DMS79 (cell line): ENCODE data around the gene CASZ1.

Experiments
- DNase-seq: peaks from one replicate; lab custom pipeline; 2025; lab: John Stamatoyannopoulos, UW

The CASZ1 gene

GRCh38 chr1:10821388-10821787, 24.9 kb upstream of the CASZ1 start:
- no peak for DNase-seq

GRCh38 chr1:10820422-10820821, 24.0 kb upstream of the CASZ1 start:
- no peak for DNase-seq

DNA sequence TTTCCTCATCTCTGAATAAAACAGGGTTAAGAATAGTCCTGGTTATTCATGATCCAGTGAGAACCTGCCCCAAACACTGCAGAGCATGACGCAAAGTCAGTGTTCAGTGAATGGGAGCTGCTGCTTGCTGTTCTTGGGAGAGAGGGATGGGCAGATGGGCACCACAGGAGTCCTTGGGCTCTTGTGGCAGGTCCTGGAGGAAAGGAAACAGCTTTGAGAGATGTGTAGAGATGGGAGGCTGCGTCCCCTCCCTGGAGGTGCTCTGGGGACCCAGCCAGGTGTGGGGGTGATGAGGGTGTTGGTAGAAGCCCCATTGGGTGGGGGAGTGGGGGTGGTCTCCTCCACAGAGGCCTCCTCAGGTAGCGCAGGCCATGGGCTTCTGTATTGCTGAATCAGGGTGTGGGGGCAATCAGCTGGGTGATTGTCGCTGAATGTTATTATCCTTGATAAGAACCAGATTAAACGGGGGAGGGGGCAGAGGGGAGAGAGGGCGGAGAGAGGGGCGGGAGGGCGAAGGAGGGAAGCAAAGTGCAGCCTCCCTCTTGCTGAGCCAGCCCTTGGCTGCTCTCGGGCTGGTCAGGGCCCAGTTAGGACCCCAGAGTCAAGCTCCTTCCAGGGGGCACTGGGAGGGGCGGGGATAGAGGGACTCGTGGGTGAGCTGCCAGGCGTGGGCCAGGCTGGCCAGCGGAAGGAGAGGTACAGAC, 22.9 kb upstream of the CASZ1 start:
- no peak for DNase-seq

GRCh38 chr1:10818262-10819197, 22.1 kb upstream of the CASZ1 start:
- no peak for DNase-seq

DNA sequence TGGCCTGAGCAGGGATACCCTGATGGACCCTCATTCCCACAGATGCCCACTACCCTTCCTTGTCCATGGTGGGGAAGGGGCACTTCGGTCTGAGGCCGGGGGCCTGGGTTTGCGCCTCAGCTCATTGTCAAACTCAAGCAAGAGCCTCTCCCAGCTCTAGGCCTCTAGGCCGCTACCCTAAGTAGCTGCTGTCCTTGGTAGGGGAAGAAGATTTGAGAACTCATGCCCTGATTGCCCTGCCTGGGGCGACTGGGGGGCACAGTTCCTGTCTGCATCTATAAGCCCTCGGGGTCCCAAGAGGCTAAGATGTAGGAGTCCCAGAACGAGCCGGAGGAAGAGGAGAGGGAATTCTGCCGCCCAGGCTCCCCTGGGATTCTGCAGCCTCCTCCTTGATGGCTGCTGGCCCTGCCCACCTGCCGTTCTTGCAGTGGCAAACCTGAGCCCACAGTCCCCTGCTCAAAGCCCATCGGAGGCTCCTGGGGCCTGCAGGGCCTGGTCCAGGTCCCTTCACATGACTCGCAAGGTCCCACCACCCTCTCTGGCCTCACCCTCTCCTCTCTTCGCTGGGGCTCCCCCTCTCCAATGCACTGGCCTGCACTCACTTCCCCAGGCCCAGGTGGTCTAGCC, 20.4 kb upstream of the CASZ1 start:
- DNase-seq: no peak

DNA sequence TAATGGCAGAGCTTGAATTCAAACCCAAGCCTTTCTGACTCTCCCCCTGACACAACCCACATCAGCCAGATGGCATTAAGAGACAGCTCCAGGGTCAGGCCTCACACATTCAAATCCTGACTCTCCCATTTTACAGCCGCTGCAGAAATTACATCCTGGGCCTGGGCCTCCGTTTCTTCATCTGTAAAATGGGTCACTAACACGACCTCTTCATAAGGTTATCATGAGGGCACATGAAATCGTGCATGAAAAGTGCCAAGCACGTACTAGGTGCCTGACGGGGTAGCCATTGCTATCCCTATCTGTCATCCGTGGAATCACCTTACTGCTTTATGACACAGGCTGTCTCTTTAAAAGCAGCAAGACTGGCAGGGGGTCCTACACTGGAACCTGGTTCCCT, 19.8 kb upstream of the CASZ1 start:
- no peak for DNase-seq

- no peak for DNase-seq
Measured at GRCh38 chr1:10815858-10816195, 19.4 kb upstream of the CASZ1 start.

GRCh38 chr1:10814976-10815857, 18.8 kb upstream of the CASZ1 start:
- no peak for DNase-seq

DNA sequence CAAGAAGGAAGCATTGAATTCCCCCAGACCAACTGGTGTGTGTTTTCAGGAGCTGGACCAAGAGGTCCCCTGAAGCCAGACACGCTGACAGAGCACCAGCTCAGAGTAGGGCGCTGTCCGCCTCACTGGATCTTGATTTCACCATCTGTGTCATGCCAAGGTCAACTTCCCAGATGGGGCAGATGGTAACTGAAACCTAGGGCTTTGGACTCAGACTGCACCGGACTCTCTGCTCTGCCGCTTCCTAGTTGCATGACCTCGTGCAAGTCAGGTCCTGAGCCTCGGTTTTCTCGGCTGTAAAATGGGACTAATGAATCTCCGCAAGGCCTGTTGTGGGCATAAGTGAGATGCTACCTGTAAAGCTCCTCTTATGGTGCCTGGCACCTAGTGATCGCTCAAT, 17.9 kb upstream of the CASZ1 start:
- no peak for DNase-seq

DNA sequence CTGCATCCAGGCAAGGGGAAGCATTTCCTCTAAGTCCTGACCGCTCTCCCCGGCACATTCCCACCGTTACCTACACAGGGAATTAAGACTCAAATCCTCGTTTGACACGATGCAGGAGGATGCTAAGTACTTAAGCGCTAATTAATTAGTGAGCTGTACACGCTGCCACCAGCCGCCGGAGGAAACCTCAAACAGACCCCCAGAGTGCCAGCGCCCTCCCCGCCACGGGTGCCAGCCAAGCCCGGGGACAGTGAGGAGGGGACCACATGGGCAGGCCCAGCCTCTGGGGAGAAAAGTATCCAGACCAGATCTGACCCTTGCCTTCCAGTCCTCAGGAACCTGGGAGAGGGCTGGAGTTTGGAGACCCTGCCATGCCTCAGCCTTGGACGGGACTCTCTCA, 17.4 kb upstream of the CASZ1 start:
- DNase-seq: no peak

DNA sequence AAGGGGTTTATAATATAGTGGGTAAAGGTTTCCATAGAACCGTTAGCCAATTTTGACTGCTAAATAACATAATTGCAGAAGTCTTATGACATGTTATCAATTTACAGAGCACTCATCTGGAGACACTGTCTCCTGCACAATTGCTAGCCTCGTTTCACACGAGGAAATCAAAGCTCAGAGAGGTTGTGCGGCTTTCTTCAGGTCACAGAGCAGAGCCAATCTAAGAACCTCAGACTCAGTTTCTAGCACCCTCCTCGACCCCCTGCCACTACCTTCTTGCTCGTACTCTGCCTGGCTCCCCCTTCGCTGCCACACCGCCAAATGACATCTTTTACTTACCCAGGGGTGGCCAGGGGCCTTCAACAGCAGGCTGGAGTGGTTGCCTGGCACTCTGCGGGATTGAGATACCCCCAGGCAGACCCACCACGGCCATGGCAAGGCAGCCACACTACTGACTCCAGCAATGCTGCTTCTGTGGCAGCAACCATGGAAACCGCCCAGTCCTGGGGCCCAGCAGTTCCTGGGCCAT, 16.0 kb upstream of the CASZ1 start:
- no peak for DNase-seq

- DNase-seq: no peak
Measured at GRCh38 chr1:10808441-10808840, 12.0 kb upstream of the CASZ1 start.

GRCh38 chr1:10806966-10807365, 10.5 kb upstream of the CASZ1 start:
- DNase-seq: no peak

DNA sequence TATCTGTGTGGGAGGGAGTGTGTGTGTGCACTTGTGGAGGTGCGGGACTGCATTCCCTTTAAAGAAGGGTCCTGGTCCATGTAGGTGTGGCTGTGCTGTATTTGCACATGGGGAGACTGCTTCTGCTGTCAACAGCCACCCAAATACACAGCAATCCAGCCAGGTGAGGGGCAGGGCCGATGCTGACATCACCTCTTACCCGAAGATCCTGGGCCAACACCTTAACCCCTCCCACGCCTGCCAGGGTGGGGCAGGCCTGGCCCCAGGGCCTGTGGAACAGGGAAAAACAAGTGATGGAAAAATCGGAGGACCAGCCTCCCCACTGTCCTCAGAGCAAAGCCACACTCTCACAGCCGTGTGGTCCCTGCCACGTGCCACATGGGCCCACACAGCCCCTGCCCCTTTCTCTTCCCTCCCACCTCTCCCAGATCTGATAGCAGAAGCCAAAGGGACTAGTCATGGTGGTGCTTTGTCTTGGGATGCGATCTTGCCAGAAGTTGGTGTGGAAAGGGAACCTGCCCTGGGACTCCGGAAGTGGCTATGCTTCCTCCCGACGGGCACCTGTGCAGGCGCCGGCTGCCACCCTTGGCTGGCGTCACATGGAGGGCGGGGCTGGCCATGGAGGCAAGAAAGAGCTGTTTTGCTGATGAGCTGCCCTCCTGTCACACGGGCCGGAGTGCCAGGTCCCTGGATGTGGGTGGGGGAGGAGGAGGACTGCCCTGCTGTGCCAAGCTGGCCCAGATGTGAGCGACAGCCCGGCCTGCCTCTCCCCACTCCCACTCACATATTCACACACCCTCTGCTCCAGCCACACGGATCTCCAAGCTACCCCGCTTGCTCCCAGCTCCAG, 7.8 kb upstream of the CASZ1 start:
- DNase-seq: no peak

DNA sequence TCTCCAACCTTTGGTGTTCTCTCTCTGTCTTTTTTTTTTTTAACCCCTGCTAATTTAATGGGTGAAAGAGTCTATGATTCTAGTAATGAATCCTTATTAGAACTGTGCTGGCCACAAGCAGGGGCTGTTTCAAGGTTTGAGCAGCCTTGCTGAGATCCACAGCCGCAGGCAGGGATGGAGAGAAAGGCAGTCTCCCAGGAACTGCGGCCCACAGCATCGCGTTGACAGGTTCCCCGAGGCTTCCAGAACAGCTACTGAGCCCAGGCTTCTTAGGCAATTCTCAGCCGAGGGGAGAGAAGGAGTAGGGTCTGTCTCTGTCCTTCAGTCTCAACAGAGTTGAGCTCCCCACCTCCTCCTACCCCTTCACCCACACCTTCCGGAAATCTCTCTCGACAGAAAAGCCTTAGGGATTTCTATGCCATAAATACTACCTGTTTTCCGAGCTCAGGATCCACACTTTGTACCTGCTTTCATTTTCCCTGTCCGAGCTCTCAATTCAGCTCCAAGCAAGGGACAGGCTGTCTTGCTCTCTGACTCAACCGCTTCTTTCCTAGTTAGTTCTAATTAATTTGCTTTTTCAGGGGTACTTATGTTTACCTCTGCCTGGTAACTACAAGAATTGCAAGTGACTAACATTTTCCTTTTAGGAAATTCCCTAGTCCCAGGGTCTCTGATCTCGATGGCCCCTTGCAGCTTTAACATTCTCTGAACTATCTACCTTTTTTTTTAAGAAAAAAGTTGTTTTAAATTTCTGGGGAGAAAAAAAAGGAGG, 6.7 kb upstream of the CASZ1 start:
- no peak for DNase-seq

DNA sequence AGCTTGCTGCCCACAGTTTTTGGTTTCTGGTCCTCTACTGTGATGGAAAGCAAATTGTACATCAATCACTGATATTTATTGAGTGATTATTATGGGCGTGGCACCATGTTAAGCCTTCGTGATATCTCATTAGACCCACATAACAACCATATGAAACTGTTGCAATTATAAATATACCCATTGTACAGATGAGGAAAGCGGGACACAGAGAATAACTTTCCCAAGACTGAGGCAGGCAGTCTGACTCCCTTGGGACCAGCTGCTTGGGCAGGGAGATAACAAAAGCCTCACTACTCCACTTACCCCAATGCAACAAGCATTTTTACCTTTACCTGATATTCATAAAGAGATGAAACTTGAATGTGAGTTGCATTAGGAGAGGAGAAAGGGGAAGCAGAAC, 4.3 kb upstream of the CASZ1 start:
- DNase-seq: no peak

GRCh38 chr1:10799726-10800125, 3.3 kb upstream of the CASZ1 start:
- no peak for DNase-seq

GRCh38 chr1:10795276-10796021, 997 bp downstream of the CASZ1 start:
- no peak for DNase-seq

DNA sequence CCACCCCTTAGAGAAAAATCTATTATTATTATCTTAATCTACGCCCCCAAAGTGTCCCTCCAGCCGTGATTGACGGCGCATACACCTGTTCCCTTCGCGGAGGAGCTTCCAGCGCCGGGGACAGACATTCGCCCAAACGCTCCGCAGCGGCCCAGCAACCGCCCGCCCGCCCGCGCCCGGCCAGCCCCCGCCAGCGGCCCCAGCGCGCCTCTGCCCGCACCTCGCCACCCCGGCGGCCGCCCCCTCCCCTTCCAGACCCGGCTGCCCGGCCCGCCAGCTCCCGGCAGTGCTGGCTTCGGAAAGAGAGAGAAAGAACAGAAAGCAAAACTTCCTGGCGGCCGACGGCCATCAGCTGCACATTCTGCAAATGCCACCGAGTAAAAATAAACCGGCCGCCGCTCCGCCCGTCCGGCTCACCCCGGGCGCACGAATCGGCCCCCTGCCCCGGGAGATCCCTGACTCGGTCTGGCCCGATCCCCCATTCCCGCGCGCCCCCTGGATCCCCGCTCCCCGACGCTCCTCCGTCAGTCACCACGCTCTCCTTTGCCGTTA, 1.6 kb downstream of the CASZ1 start:
- DNase-seq: no peak
